H1 (cell line): Measurements from ENCODE around the gene RNF32. TPM values are rescaled to one million over a fixed set of nuclear protein-coding genes. Genes with fewer than 3 reads are reported as not detected.

Experiments
- CTCF ChIA-PET: fragments of 300-600 bp; sonication (Branson Sonifier 250); formaldehyde crosslinking; loops from one replicate; lab custom pipeline; 2021; ENCODE audit not compliant: partially characterized antibody; lab: Charles Lee
- POLR2A ChIA-PET: fragments of 300-600 bp; sonication (Branson Sonifier 250); formaldehyde crosslinking; loops from one replicate; lab custom pipeline; 2021; ENCODE audit warnings: inconsistent platforms; ENCODE audit not compliant: partially characterized antibody; lab: Charles Lee
- DNase-seq, 2 experiments: peaks; one replicate each; pipeline versions ENCODE4 v3.0.0 to v3.0.0-alpha.2; 2010 to 2022; ENCODE audit warnings: low spot score in 2 of 2, low read depth in 1 of 2, mixed read lengths in 1 of 2
- FAIRE-seq: peaks from 2 replicates; lab custom pipeline; 2011; peaks lifted over from hg19 to GRCh38; lab: Jason Lieb, UNC
- H2AFZ ChIP-seq: 2 replicates; pipeline ENCODE4 v1.8.1; 2012; ENCODE audit warnings: low read length, inconsistent platforms
- H2AK5ac ChIP-seq: 2 replicates; pipeline ENCODE4 v1.6.1; 2013; ENCODE audit warnings: low read depth, low read length
- H2BK120ac ChIP-seq: replicated peaks from 2 replicates; pipeline ENCODE3; 2013; ENCODE audit warnings: low read depth, low read length, inconsistent platforms
- H2BK12ac ChIP-seq: 2 replicates; pipeline ENCODE4 v1.6.1; 2013; ENCODE audit warnings: low read depth, low read length
- H2BK15ac ChIP-seq: 2 replicates; pipeline ENCODE4 v1.6.1; 2013; ENCODE audit warnings: low read length
- H2BK20ac ChIP-seq: 2 replicates; pipeline ENCODE4 v1.6.1; 2013; ENCODE audit warnings: low read length
- H2BK5ac ChIP-seq: 2 replicates; pipeline ENCODE4 v1.6.1; 2013; ENCODE audit warnings: low read depth, low read length
- H3K14ac ChIP-seq: 2 replicates; pipeline ENCODE4 v1.6.1; 2013; ENCODE audit warnings: inconsistent platforms; ENCODE audit not compliant: insufficient read length
- H3K18ac ChIP-seq: 2 replicates; pipeline ENCODE4 v1.6.1; 2013; ENCODE audit warnings: low read length; ENCODE audit errors: extremely low read depth
- H3K23ac ChIP-seq: 2 replicates; pipeline ENCODE4 v1.6.1; 2013; ENCODE audit warnings: inconsistent platforms; ENCODE audit not compliant: insufficient read length
- H3K23me2 ChIP-seq: 2 replicates; pipeline ENCODE4 v1.6.1; 2013; ENCODE audit warnings: low read depth, low read length
- H3K27ac ChIP-seq: 2 replicates; pipeline ENCODE4 v1.6.1; 2011; ENCODE audit warnings: low read depth, low read length, inconsistent platforms
- H3K27me3 ChIP-seq, 4 experiments: replicated peaks in 1 of 4; 1 replicate in 1 of 4; 2 replicates in 3 of 4; pipeline versions ENCODE4 v1.6.1 to v1.8.1; 2011 to 2013; ENCODE audit warnings: low read length in 3 of 4, mild to moderate bottlenecking in 3 of 4, inconsistent platforms in 2 of 4, mixed read lengths in 2 of 4, moderate library complexity in 1 of 4; ENCODE audit not compliant: control insufficient read depth in 3 of 4, insufficient read depth in 3 of 4; ENCODE audit errors: extremely low read depth in 1 of 4
- H3K36me3 ChIP-seq, 4 experiments: 2 replicates each; pipeline versions ENCODE4 v1.6.1 to v1.8.1; 2011 to 2013; ENCODE audit warnings: mild to moderate bottlenecking in 4 of 4, low read length in 3 of 4, moderate library complexity in 2 of 4, control low read depth in 1 of 4, inconsistent platforms in 1 of 4; ENCODE audit not compliant: insufficient read depth in 4 of 4, control insufficient read depth in 2 of 4
- H3K4ac ChIP-seq: replicated peaks from 2 replicates; pipeline ENCODE3; 2013; ENCODE audit warnings: low read length, low read depth, mixed read lengths, inconsistent platforms; ENCODE audit not compliant: insufficient read length
- H3K4me1 ChIP-seq, 4 experiments: replicated peaks in 1 of 4; 1 replicate in 1 of 4; 2 replicates in 3 of 4; pipeline versions ENCODE4 v1.6.1 to v1.8.1; 2011 to 2013; ENCODE audit warnings: low read length in 3 of 4, inconsistent platforms in 2 of 4, mixed read lengths in 1 of 4; ENCODE audit not compliant: insufficient read depth in 4 of 4, control insufficient read depth in 3 of 4
- H3K4me2 ChIP-seq, 2 experiments: 2 replicates each; pipeline versions ENCODE4 v1.6.1 to v1.8.1; 2011 to 2013; ENCODE audit warnings: low read depth in 2 of 2, low read length in 2 of 2, control low read depth in 1 of 2, inconsistent platforms in 1 of 2, mild to moderate bottlenecking in 1 of 2; ENCODE audit not compliant: insufficient read depth in 1 of 2
- H3K4me3 ChIP-seq, 4 experiments: fragments of 200-600, 300-600 bp in 1 of 4; sonication (generic), shearing (Covaris generic), sonication (Bioruptor Twin) in 1 of 4; 2 replicates each; pipeline versions ENCODE4 v1.5.1 to v1.8.1; 2011 to 2016; ENCODE audit warnings: low read length in 4 of 4, low read depth in 3 of 4, control low read depth in 2 of 4, inconsistent platforms in 2 of 4, mild to moderate bottlenecking in 2 of 4, mixed read lengths in 1 of 4, moderate library complexity in 1 of 4; ENCODE audit not compliant: insufficient read depth in 2 of 4; ENCODE audit errors: extremely low read depth in 1 of 4
- H3K56ac ChIP-seq: replicated peaks from 2 replicates; pipeline ENCODE3; 2013; ENCODE audit warnings: low read depth, mild to moderate bottlenecking, mixed read lengths, low read length, inconsistent platforms; ENCODE audit not compliant: insufficient read length
- H3K79me1 ChIP-seq: 2 replicates; pipeline ENCODE4 v1.6.1; 2013; ENCODE audit warnings: low read depth, low read length, control low read depth
- H3K79me2 ChIP-seq, 2 experiments: 2 replicates each; pipeline versions ENCODE4 v1.6.1 to v1.8.1; 2012 to 2013; ENCODE audit warnings: low read length in 2 of 2, mild to moderate bottlenecking in 2 of 2, inconsistent platforms in 1 of 2; ENCODE audit not compliant: insufficient read depth in 2 of 2, control insufficient read depth in 1 of 2
- H3K9ac ChIP-seq, 4 experiments: replicated peaks in 1 of 4; 1 replicate in 1 of 4; 2 replicates in 3 of 4; pipeline versions ENCODE4 v1.6.1 to v1.8.1; 2011 to 2013; ENCODE audit warnings: low read depth in 3 of 4, low read length in 3 of 4, control low read depth in 2 of 4, mild to moderate bottlenecking in 2 of 4, moderate library complexity in 2 of 4, inconsistent platforms in 1 of 4; ENCODE audit errors: extremely low read depth in 1 of 4
- H3K9me3 ChIP-seq, 2 experiments: 2 replicates each; pipeline versions ENCODE4 v1.6.1 to v1.8.1; 2012 to 2013; ENCODE audit warnings: mild to moderate bottlenecking in 2 of 2, moderate library complexity in 2 of 2, control low read depth in 1 of 2, inconsistent platforms in 1 of 2, low read depth in 1 of 2, low read length in 1 of 2, mixed read lengths in 1 of 2; ENCODE audit not compliant: insufficient read depth in 2 of 2
- H4K20me1 ChIP-seq, 2 experiments: replicated peaks in 1 of 2; 2 replicates each; pipeline versions ENCODE3 to v1.8.1; 2011 to 2013; ENCODE audit warnings: inconsistent platforms in 2 of 2, low read length in 2 of 2, mild to moderate bottlenecking in 1 of 2; ENCODE audit not compliant: insufficient read depth in 2 of 2, control insufficient read depth in 1 of 2
- H4K5ac ChIP-seq: 2 replicates; pipeline ENCODE4 v1.6.1; 2013; ENCODE audit warnings: low read length, low read depth, mixed read lengths, inconsistent platforms; ENCODE audit not compliant: insufficient read length
- H4K8ac ChIP-seq: 2 replicates; pipeline ENCODE4 v1.8.0; 2013; ENCODE audit warnings: mild to moderate bottlenecking, moderate library complexity, low read length, inconsistent platforms; ENCODE audit not compliant: insufficient read depth; ENCODE audit errors: extremely low read depth
- H4K91ac ChIP-seq: replicated peaks from 2 replicates; pipeline ENCODE3; 2013; ENCODE audit warnings: low read length, mixed read lengths, inconsistent platforms; ENCODE audit not compliant: insufficient read length
- BRCA1 ChIP-seq: IDR thresholded peaks from 2 replicates; pipeline ENCODE4 v1.6.1; 2012; ENCODE audit warnings: low read depth, low read length, improper control_type of control experiment
- HDAC2 ChIP-seq, 2 experiments: fragments of 300-600 bp in 1 of 2; sonication (generic) in 1 of 2; IDR thresholded peaks; 2 replicates each; pipeline ENCODE4 v1.6.1; 2011 to 2012; ENCODE audit warnings: low read depth in 2 of 2, low read length in 2 of 2, mild to moderate bottlenecking in 2 of 2, moderate library complexity in 2 of 2, borderline replicate concordance in 1 of 2, inconsistent platforms in 1 of 2
- POLR2AphosphoS5 ChIP-seq: IDR thresholded peaks from 2 replicates; pipeline ENCODE4 v1.6.1; 2011; ENCODE audit warnings: low read depth, low read length
- SRF ChIP-seq: IDR thresholded peaks from 2 replicates; pipeline ENCODE4 v1.6.1; 2011; ENCODE audit warnings: mild to moderate bottlenecking, low read depth, low read length, moderate library complexity
- TAF1 ChIP-seq: IDR thresholded peaks from 2 replicates; pipeline ENCODE4 v1.6.1; 2011; ENCODE audit warnings: mild to moderate bottlenecking, low read depth, low read length
- WGBS, 2 experiments: shearing (Covaris generic) in 1 of 2; methylation state at CpG; one replicate each; pipeline versions ENCODE4 v1.1.6 to v1.1.7; 2013 to 2015; ENCODE audit warnings: low lambda C conversion rate in 2 of 2, mixed read lengths in 2 of 2, inconsistent platforms in 1 of 2, low coverage in 1 of 2, missing lambda C conversion rate in 1 of 2; ENCODE audit not compliant: insufficient replicate concordance in 2 of 2, insufficient coverage in 1 of 2, insufficient read length in 1 of 2; ENCODE audit errors: extremely low coverage in 1 of 2, missing lambda C conversion rate in 1 of 2; 5-methylcytosine and 5-hydroxymethylcytosine counted together
- polyA plus RNA-seq, 7 experiments: library from polyadenylated mRNA; depleted of rRNA in 3 of 7; stranded (reverse) in 5 of 7; unstranded in 2 of 7; fragments of >200 nt in 5 of 7; fragments of 200-250 nt in 2 of 7; gene quantifications; 1 replicate in 5 of 7; 2 replicates in 1 of 7; 4 replicates in 1 of 7; pipeline versions ENCODE4 v1.2.1 to v1.2.3, GENCODE V29; 2011 to 2013; ENCODE audit warnings: missing spikeins in 2 of 7, mixed read lengths in 2 of 7
- total RNA-seq: library from RNA; stranded (reverse); fragmentation: NEBNext Ultra II Directional; extraction: Animal tissue kit (Norgen Biotek cat#: 25700); gene quantifications from 2 replicates; pipeline ENCODE4 v1.2.1, GENCODE V29; 2021

RNF32 gene
- total and polyA plus RNA-seq, 2 of the 8 experiments (the other 6 are each of a cell fraction or from before 2014, with no cell fraction given): 0.48 to 1.2 TPM

DNA sequence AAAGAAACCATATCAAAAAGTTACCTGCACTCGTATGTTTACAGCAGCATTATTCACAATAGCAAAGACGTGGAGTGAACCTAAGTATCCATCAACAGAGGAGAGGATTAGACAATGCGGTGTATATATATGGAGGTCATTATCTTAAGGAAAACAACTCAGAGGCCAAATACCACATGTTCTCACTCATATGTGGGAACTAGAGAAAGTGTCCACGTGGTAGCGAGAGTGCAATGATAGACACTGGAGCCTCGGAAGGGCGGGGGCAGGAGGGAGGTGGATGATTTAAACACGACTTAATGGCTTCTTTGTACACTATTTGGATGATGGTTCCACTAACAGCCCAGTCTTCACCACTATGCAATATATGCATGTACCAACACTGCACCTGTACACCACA lies 40.1 kb upstream of the RNF32 start:
- Histone ChIP-seq H3K23ac (no peak overlapping the region), H3K14ac (no peak overlapping the region), H3K79me2 (no peaks in the 10 kb centered on the region), H3K36me3 (no peaks in the 10 kb centered on the region), H3K27me3 (no peaks in the 10 kb centered on the region), H3K9me3 (no peaks in the 10 kb centered on the region), H3K56ac (no peak overlapping the region), H2BK20ac (no peak overlapping the region), H3K4me1 (no peaks in the 10 kb centered on the region; a peak in 1 of 7 replicates), H3K18ac (no peak overlapping the region), H4K91ac (no peak overlapping the region), H3K4me2 (no peak overlapping the region), H4K8ac (no peak overlapping the region), H3K27ac (no peak overlapping the region), H4K20me1 (no peaks in the 10 kb centered on the region), H2AK5ac (no peak overlapping the region), H3K4me3 (no peak overlapping the region), H2BK15ac (no peak overlapping the region), H4K5ac (no peak overlapping the region), H3K79me1 (no peaks in the 10 kb centered on the region), H3K23me2 (no peaks in the 10 kb centered on the region), H2AFZ (no peak overlapping the region), H3K9ac (no peak overlapping the region), H3K4ac (no peak overlapping the region), H2BK12ac (no peak overlapping the region), H2BK120ac (no peak overlapping the region), H2BK5ac (no peak overlapping the region)
- FAIRE-seq (no peak), DNase-seq (no peak)
- ChIA-PET POLR2A (interaction anchor here (0.7 kb wide), 1 partner anchor 59 kb away, joined by 3 read pairs; no protein-coding TSS in a partner anchor), CTCF (no interaction called here)
- WGBS, 2 experiments: 90% methylated on average over 8 of the region's 8 CpGs; no CpG with 5 or more reads in 1 of the 2 experiments
- TF ChIP-seq POLR2AphosphoS5: no peak
- no peak for TF ChIP-seq HDAC2 (IDR thresholded peaks at IDR 0.05; ENCODE audit: borderline replicate concordance in 1 of 2, low read depth in 2 of 2, low read length in 2 of 2)
- TF ChIP-seq TAF1: no peak
- TF ChIP-seq BRCA1: no peak
- TF ChIP-seq SRF: no peak
